Ishikawa (cell line): ENCODE data around the gene ACBD6.

ENCODE experiments used
- CEBPB ChIP-seq: IDR thresholded peaks from 2 replicates; pipeline ENCODE4 v1.6.1; 2012
- CREB1 ChIP-seq: IDR thresholded peaks from 2 replicates; pipeline ENCODE4 v1.6.1; 2012; ENCODE audit warnings: low read depth
- EGR1 ChIP-seq: IDR thresholded peaks from 2 replicates; pipeline ENCODE4 v1.6.1; 2012
- EP300 ChIP-seq: IDR thresholded peaks from 2 replicates; pipeline ENCODE4 v1.6.1; 2012; ENCODE audit warnings: borderline replicate concordance
- FOXM1 ChIP-seq: IDR thresholded peaks from 2 replicates; pipeline ENCODE4 v1.6.1; 2012; ENCODE audit warnings: low read depth, borderline replicate concordance
- MAX ChIP-seq: IDR thresholded peaks from 2 replicates; pipeline ENCODE4 v1.6.1; 2012
- NFIC ChIP-seq: IDR thresholded peaks from 2 replicates; pipeline ENCODE4 v1.6.1; 2012
- RAD21 ChIP-seq: IDR thresholded peaks from 2 replicates; pipeline ENCODE4 v1.6.1; 2012; ENCODE audit warnings: low read depth
- REST ChIP-seq: IDR thresholded peaks from 2 replicates; pipeline ENCODE4 v1.6.1; 2012; ENCODE audit warnings: low read depth, mild to moderate bottlenecking
- TAF1 ChIP-seq: IDR thresholded peaks from 2 replicates; pipeline ENCODE4 v1.6.1; 2012; ENCODE audit warnings: low read depth, mild to moderate bottlenecking
- TCF12 ChIP-seq: IDR thresholded peaks from 2 replicates; pipeline ENCODE4 v1.6.1; 2012; ENCODE audit warnings: low read depth
- TEAD4 ChIP-seq: IDR thresholded peaks from 2 replicates; pipeline ENCODE4 v1.6.1; 2012
- USF1 ChIP-seq: IDR thresholded peaks from 2 replicates; pipeline ENCODE4 v1.6.1; 2012
- YY1 ChIP-seq: IDR thresholded peaks from 2 replicates; pipeline ENCODE4 v1.6.1; 2012; ENCODE audit warnings: low read depth
- ZBTB7A ChIP-seq: IDR thresholded peaks from 2 replicates; pipeline ENCODE4 v1.6.1; 2012; ENCODE audit warnings: low read depth

Gene ACBD6

GRCh38 chr1:180536821-180537372 lies 34.5 kb upstream of the ACBD6 start:
- no peak for TF ChIP-seq EP300
- TF ChIP-seq TCF12: no peak
- TF ChIP-seq TAF1: no peak
- no peak for TF ChIP-seq CREB1
- no peak for TF ChIP-seq CEBPB
- TF ChIP-seq MAX: no peak
- TF ChIP-seq RAD21: no peak
- no peak for TF ChIP-seq REST

- TF ChIP-seq MAX (no peak), ZBTB7A (no peak), YY1 (no peak), NFIC (no peak), CREB1 (no peak), USF1 (no peak), TCF12 (no peak), CEBPB (no peak), REST (no peak), FOXM1 (no peak), TAF1 (no peak), EP300 (no peak), TEAD4 (no peak), RAD21 (no peak), EGR1 (no peak)
Observed at GRCh38 chr1:180535418-180535999, 33.1 kb upstream of the ACBD6 start.

GRCh38 chr1:180534214-180534613 lies 31.8 kb upstream of the ACBD6 start:
- TF ChIP-seq ZBTB7A (no peak), REST (no peak), TEAD4 (no peak), EGR1 (no peak)

GRCh38 chr1:180533266-180533987 lies 31.1 kb upstream of the ACBD6 start:
- TF ChIP-seq YY1: peak; percentile 89
- no peak for TF ChIP-seq EP300
- no peak for TF ChIP-seq CREB1
- 0 out of 2 replicates have a peak, but pooled peaks have one; percentile 35 for TF ChIP-seq MAX
- no peak for TF ChIP-seq ZBTB7A
- TF ChIP-seq REST: no peak
- 0 out of 2 replicates have a peak, but pooled peaks have one; percentile 16 for TF ChIP-seq TCF12
- TF ChIP-seq TEAD4: no peak
- TF ChIP-seq FOXM1: no peak
- no peak for TF ChIP-seq NFIC
- no peak for TF ChIP-seq TAF1
- peak; percentile 97 for TF ChIP-seq RAD21
